ENCODE measurements around the gene MOXD1.

DNA sequence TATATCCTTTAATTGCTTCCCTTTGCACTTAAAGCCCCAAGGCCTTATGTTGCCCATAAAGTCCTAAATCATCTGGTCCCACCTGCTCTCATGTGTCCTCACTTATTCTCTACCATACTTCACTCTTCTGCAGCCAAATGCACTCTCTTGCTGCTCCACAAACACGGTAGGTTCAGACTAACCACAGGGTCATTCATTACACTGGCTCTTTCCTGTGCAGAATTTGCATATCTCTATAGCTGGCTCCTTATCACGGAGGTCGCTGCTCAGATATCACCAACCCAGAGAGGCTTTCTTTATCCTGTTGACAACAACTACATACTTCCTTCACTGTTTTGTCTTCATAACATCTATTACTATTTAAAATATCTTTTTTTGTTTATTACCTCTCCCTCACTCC is 86.8 kb downstream of the MOXD1 start:
- TF ChIP-seq CTCF (IDR thresholded peaks at IDR 0.05; ENCODE audit: poor library complexity), result no peak
- no peak for TF ChIP-seq EZH2phosphoT487 (IDR thresholded peaks at IDR 0.05; ENCODE audit: low read depth, severe bottlenecking, unreplicated experiment)
- TF ChIP-seq EZH2 (IDR thresholded peaks at IDR 0.05; ENCODE audit: borderline replicate concordance), result no peak

Data from hepatocyte (in vitro differentiated cells).